Esophagus muscularis mucosa (tissue), 4 donors: ENCODE measurements around the gene MRPL24. TPM values are rescaled to one million over a fixed set of nuclear protein-coding genes. Genes with fewer than 3 reads are reported as not detected.
A peak's percentile ranks its signal among the peaks of the same experiment; 100 is the strongest.

Experiments
- DNase-seq: peaks from one replicate; pipeline ENCODE4 v3.0.0-alpha.2; 2017; ENCODE audit errors: extremely low spot score
- H3K27ac ChIP-seq, 4 donors: fragments of 200-600 bp; sonication (generic); replicated peaks in 1 of 4; 1 replicate in 3 of 4; 2 replicates in 1 of 4; pipeline ENCODE4 v1.5.1; 2016 to 2019; ENCODE audit warnings: mild to moderate bottlenecking in 1 of 4
- H3K27me3 ChIP-seq, 4 donors: fragments of 200-600 bp; sonication (generic); one replicate each; pipeline versions ENCODE4 v1.5.1 to v1.6.0; 2016 to 2019
- H3K36me3 ChIP-seq, 4 donors: fragments of 200-600 bp; sonication (generic); one replicate each; pipeline ENCODE4 v1.5.1; 2016 to 2019
- H3K4me1 ChIP-seq, 4 donors: fragments of 200-600 bp; sonication (generic); one replicate each; pipeline ENCODE4 v1.5.1; 2016 to 2019
- H3K4me3 ChIP-seq, 4 donors: fragments of 200-600 bp; sonication (generic); 1 replicate in 2 of 4; 2 replicates in 2 of 4; pipeline ENCODE4 v1.5.1; 2016 to 2019; ENCODE audit warnings: mild to moderate bottlenecking in 4 of 4, moderate library complexity in 1 of 4
- H3K9me3 ChIP-seq, 4 donors: fragments of 200-600 bp; sonication (generic); 1 replicate in 3 of 4; 2 replicates in 1 of 4; pipeline ENCODE4 v1.5.1; 2016 to 2019
- CTCF ChIP-seq, 3 experiments: fragments of 200-600 bp in 2 of 3; fragments of 450-650 bp in 1 of 3; sonication (generic) in 2 of 3; IDR thresholded peaks; one replicate each; pipeline ENCODE4 v1.5.1; 2017 to 2019; ENCODE audit warnings: antibody characterized with exemption in 3 of 3, mild to moderate bottlenecking in 2 of 3, moderate library complexity in 1 of 3
- EP300 ChIP-seq: sonication (generic); formaldehyde crosslinking; IDR thresholded peaks from one replicate; pipeline ENCODE4 v1.6.1; 2017; ENCODE audit warnings: antibody characterized with exemption
- POLR2A ChIP-seq: fragments of 450-650 bp; IDR thresholded peaks from one replicate; pipeline ENCODE4 v1.6.1; 2017; ENCODE audit warnings: antibody characterized with exemption, moderate library complexity, mild to moderate bottlenecking, low read depth
- POLR2AphosphoS5 ChIP-seq, 2 donors: sonication (generic); formaldehyde crosslinking; IDR thresholded peaks; one replicate each; pipeline ENCODE4 v1.6.1; 2017; ENCODE audit warnings: antibody characterized with exemption in 2 of 2
- WGBS: methylation state at CpG from one replicate; pipeline ENCODE4 v1.1.5; 2018; 5-methylcytosine and 5-hydroxymethylcytosine counted together
- intact Hi-C: fragments of 100-400 bp; cut with DNase I; formaldehyde crosslinking; loops from one replicate; pipeline ENCODE4 v1.15.1; 2023
- total RNA-seq, 4 donors: library from RNA; depleted of rRNA; stranded (reverse); fragments of >200 nt; gene quantifications; one replicate each; pipeline versions ENCODE4 v1.1.0 to v1.2.1, GENCODE V29; 2016

MRPL24 gene
- total RNA-seq, 4 donors from 2014 or later: 43.5 to 67.4 (median 62.4) TPM

DNA sequence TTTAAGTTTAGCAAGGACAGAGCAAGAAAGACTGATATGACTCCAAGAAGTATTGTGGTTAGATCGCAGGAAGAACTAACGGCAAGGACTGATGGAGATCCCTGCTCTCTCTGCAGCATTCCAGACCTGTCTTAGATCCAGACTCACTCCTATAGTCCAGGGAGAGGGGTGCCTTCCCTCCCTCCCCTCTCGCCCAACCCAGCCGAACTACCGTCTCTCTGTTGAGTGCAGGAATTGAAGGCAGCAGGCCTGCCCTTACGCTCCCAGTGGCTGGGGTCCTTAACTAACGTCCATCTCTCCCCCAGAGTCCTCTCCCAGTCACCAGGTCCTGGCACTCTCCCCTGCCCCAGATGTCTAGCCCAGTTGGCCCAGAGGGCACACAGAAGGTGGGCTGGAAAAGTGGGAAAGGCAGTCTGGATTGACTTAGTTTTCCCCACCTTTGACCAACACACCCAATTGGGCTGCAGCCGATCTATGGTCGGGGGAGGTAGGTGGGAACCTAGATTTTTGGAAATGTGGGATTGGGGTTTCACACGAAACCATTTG is 36.6 kb downstream of the MRPL24 start:
- intact Hi-C loops: no loop called here
- Histone ChIP-seq H3K4me1 (peaks cover 29 to 60% (median 55%) of the 10 kb centered on the region in 4 donors), H3K4me3 (peak overlapping the region in 3 of 4 donors; percentile 56 to 58 (median 56)), H3K27ac (peak overlapping the region in 2 of 4 donors; percentile 88), H3K36me3 (peaks cover 0 to 14% (median 0%) of the 10 kb centered on the region in 4 donors), H3K9me3 (no peaks in the 10 kb centered on the region), H3K27me3 (peaks cover 0 to 34% (median 0%) of the 10 kb centered on the region in 4 donors)
- 53% methylated on average over 9 of the region's 10 CpGs for WGBS
- TF ChIP-seq POLR2A: no peak
- no peak for TF ChIP-seq POLR2AphosphoS5 (IDR thresholded peaks at IDR 0.05)
- TF ChIP-seq CTCF (IDR thresholded peaks at IDR 0.05): no peak
- TF ChIP-seq EP300: no peak
- DNase-seq: no peak

DNA sequence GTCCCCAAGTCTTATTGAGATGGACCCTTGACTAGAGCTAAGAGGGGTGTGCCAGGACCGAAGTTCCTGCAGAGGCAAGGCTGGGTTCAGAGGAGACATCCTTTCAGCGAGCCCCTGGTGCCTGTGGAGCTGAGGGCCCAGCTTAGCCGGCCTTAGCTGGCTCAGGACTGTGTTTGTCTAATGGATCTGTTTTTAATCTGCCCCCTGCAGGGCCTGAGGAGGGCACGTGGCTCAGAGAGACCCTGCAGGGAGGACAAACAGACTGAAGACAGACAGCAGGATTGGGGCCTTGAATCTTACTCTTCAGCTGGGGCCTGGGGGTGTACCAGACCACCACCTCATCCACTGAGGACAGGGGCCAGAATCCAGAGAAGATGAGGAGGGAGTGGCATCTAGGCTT is 37.1 kb downstream of the MRPL24 start:
- no peak for DNase-seq

GRCh38 chr1:156703336-156703735 is 37.6 kb downstream of the MRPL24 start:
- H3K4me3 ChIP-seq: no peak overlapping the region
- H3K4me1 ChIP-seq: peaks cover 29 to 52% (median 50%) of the 10 kb centered on the region in 4 donors
- H3K27me3 ChIP-seq: peaks cover 0 to 34% (median 0%) of the 10 kb centered on the region in 4 donors
- no peak for TF ChIP-seq EP300
- no peak for TF ChIP-seq POLR2AphosphoS5 (IDR thresholded peaks at IDR 0.05)
- no peak for TF ChIP-seq POLR2A
- TF ChIP-seq CTCF (IDR thresholded peaks at IDR 0.05): no peak
- DNase-seq: no peak
- intact Hi-C loops: no loop called here
- H3K9me3 ChIP-seq: no peaks in the 10 kb centered on the region
- WGBS: 61% methylated on average over 4 of the region's 4 CpGs
- H3K36me3 ChIP-seq: peaks cover 0 to 19% (median 0%) of the 10 kb centered on the region in 4 donors
- H3K27ac ChIP-seq: no peak overlapping the region

More for the DNA sequence above, 37.1 kb downstream of the MRPL24 start:
- TF ChIP-seq POLR2AphosphoS5 (IDR thresholded peaks at IDR 0.05) (no peak), POLR2A (no peak), CTCF (IDR thresholded peaks at IDR 0.05) (no peak), EP300 (no peak)
- 31% methylated on average over 4 of the region's 4 CpGs for WGBS
- intact Hi-C loops: no loop called here
- Histone ChIP-seq H3K36me3 (peaks cover 0 to 19% (median 0%) of the 10 kb centered on the region in 4 donors), H3K27me3 (peaks cover 0 to 34% (median 0%) of the 10 kb centered on the region in 4 donors), H3K4me3 (no peak overlapping the region), H3K4me1 (peaks cover 29 to 56% (median 51%) of the 10 kb centered on the region in 4 donors), H3K9me3 (no peaks in the 10 kb centered on the region), H3K27ac (no peak overlapping the region)

DNA sequence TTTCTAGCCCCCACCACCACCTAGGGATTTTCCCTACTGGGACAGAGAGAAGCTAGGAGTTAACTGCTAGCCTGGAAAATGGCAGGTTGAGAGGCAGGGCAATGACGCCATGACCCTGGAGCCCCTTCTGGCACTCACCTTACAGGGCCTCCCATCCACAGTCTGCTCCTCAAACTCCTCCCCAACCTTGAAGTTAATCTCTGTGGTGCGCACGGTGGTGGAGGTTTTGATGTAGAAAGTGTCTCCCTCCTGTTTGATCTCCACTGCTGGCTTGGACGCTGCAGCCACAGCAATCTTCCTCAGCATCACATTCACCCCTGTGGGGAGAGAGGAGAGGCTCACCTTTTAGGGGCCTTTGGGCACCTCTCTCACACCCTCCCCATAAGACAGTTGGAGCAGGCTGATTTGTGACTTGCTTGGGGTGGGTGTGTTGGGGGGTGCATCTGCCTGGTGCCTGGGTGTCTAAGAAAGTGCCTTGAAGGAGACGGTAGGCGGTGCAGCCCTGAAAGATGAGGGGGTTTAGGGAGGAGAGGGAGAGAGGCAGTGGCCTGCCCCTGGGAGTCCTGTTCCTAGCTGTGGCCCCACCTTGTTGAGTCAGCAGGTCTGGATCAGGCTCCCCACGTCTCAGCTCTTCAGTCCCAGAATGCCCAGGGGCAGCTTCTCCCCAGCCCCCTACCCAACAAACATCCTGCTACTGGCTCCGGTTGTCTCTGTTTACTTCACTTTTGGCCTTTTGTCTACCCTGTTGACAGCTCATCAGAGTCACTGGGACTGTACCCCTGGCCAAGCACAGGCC is 40.0 kb downstream of the MRPL24 start:
- 87% methylated on average over 5 of the region's 8 CpGs for WGBS
- Histone ChIP-seq H3K4me1 (peaks cover 19 to 28% (median 28%) of the 10 kb centered on the region in 4 donors), H3K9me3 (no peaks in the 10 kb centered on the region), H3K4me3 (no peak overlapping the region), H3K27me3 (peaks cover 0 to 36% (median 0%) of the 10 kb centered on the region in 4 donors), H3K36me3 (peaks cover 0 to 19% (median 0%) of the 10 kb centered on the region in 4 donors), H3K27ac (no peak overlapping the region)
- TF ChIP-seq EP300 (no peak), POLR2AphosphoS5 (IDR thresholded peaks at IDR 0.05) (no peak), CTCF (IDR thresholded peaks at IDR 0.05) (no peak), POLR2A (no peak)
- no peak for DNase-seq
- intact Hi-C loops: no loop called here
